HG02678 (cell line): ENCODE results near the gene TMEM81.

Source experiments
- ATAC-seq: cut with Tn5 transposase; IDR thresholded peaks from one replicate; pipeline ENCODE4 v1.9.1; 2021; ENCODE audit warnings: mild to moderate bottlenecking, moderate library complexity; ENCODE audit not compliant: unreplicated experiment

TMEM81 gene

DNA sequence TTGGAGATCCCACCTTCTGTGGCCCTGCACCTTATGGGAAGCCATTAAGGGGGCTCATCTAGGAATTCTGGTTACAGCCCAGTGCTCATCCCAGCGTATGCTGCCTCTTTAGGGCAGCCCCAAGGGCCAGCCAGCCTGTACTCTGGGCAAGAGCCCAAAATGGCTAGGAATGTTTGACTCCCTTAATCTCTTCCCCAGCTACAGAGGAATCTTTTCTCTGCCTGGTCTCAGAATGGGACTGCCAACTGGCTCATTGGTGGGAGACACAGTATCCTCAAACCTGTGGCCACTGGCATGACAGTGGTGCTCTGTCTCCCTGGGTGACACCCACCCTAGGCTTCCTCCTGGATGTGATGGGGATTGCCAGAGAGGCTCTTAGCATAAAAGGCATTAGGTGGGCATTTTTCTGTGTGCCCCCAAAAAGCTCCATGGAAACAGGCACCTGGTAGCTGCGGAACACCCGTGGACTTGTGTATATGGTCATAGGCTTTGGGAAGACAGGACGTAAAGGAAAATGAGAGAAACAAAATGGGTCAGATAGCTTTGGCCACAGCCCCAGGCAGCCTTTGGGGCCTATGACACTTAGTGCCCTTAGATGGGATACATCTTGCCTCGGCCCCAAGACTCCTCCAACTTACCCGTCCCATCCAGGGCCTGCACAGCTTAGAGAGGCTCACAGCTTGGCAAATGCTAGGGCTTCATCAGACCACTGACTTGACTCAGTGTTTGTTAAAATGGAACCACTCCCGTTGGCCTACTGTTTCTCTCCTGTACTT is 6.9 kb downstream of the TMEM81 start:
- ATAC-seq: no peak

DNA sequence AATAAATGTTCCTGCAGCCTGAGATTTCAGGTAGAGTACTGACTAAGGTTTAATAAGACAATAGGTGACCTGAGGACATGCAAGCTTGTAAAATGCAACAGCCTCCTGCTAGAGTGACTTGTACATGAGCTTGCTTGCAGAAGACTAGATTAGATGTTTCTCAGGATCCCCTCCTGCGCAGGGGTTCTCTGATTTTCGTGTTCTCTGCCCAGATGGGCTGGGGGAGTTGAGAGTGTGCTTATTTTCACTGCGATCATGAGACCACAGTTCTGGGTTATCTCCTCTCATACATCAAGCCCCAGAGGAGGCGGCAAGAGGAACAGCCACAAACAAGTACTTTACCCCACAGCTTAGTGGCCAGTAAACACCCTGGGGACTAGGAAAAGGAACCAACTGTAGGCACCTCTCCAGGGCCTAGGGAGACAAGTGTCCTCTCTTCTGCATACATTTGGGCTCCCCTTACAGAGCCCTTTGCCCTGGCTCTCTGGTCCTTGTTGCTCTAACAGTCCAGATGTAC is 8.0 kb downstream of the TMEM81 start:
- no peak for ATAC-seq

DNA sequence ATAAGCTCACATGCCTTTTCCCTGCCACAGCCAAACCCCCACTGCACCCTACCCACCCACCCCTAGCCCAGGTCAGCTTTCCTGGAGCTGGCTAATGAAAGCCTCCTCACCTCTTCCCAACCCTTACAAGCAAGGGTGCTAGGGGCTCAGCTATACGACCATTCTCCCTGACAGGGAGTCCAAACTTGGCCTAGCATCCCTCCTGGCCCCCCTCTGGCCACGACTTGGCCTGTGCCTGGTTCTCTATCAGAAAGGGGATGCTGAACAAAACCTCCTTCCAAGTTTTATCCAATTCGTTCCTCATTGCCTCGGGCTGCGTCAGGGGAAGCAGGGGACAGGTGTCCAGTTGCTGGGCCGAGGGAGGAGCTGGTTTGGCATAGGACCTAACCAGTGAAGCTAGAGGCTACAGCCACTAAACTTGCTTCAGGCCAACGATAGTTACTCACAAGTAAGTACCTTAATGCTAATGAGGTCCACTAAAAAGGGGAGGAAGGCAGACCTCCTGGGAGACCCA is 8.6 kb downstream of the TMEM81 start:
- ATAC-seq: no peak

DNA sequence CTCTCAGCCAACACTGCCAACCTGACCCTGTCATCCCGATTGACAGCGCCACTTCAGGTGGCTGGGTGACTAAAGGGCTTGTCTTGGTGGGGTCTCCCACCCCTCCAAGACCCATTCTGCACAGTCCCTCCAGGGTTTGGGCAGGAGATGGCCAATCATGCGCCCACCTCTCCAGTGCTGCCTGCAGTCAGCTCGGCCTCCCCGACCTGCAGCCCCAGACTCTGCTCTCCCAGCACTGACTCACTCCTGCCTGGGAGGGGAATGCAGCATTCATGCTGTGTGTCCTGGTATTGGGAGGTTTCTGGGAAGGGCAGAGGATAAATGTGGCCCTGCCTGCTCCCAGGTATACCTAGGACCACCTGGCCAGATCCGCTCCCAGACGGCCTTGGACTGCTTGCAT is 9.7 kb downstream of the TMEM81 start:
- no peak for ATAC-seq

DNA sequence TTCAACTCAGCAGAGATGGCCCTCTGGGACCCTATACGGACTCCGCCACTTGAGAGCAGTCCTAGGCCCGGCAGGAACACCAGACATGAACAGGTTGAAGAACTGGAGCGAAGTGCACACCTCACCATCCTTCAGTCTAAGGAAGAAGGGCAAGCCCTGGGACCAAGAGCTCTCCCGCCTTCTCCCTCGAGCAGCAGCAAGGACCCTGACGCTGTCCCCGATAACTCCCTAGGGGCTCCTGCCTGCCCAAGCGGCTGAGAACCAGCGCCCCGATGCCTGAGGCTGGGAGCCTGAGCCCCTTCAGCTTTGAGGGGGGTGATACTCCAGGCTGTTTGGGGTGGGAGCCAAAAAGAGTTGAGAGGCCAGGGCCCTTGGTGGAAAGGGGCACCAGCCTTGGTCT is 10.2 kb downstream of the TMEM81 start:
- ATAC-seq: no peak

DNA sequence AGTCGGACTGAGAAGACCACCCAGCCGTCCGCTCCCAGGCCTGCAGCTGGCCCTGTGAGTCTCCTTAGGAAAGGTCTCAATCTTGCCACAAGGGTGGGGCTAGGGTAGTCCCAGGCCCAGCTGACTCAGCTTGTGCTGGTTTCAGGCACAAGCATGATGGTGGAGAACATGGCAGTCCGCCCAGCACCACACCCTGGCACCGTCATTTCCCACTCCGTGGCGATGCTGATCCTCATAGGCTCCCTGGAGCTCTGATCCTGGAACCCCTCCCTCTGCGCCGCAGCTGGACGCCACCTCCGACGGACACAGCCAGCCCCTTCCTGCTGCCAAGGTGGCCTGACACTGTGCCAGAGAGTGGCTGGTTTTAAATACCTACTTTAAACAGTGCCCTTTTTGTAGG is 10.7 kb downstream of the TMEM81 start:
- ATAC-seq: no peak

DNA sequence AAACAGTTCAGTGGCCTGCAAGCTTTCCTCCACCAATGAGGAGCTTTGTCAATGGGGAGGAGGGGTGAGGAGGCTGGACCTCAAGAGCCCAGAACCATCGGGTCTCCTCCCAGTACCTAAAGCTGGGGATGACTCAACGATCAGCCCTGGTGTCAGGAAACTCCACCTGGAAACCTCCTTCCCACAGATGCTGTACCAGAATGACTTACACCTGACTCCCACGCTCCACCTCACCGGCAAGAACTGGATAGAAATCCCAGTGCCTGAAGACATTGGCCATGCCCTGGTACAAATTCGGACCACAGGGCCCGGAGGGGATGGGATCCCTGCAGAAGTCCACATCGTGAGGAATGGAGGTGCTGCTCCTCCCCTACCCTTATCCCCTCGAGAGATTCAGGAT is 11.4 kb downstream of the TMEM81 start:
- no peak for ATAC-seq

DNA sequence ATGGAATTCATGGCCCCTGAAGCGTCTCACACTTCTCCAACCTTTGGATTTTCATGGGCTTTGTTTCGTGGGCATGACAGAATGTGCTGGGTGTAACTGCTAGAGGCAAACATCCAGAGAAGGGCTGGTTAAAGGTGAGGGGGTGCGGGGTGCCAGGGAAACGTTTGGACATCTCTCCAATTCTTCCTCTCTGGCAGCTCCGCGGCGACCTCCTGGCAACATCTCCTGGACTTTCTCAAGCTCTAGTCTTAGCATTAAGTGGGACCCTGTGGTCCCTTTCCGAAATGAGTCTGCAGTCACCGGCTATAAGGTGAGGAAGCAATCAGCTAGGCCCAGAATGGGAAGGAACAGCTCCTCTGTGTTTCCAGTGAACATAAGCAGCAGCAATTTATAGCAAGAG is 12.0 kb downstream of the TMEM81 start:
- ATAC-seq: no peak

DNA sequence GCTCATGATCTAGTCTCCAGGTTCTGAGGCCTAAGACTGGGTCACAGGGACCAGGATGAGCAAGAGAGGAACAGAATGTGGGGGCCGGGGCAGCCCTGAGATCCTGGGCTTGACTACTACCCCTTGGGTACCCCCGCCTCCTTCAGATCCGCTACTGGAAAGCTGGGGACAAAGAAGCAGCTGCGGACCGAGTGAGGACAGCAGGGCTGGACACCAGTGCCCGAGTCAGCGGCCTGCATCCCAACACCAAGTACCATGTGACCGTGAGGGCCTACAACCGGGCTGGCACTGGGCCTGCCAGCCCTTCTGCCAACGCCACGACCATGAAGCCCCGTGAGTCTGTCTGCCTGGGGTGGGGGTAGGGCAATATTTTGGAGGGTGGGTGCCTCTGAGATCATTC is 12.5 kb downstream of the TMEM81 start:
- no peak for ATAC-seq

DNA sequence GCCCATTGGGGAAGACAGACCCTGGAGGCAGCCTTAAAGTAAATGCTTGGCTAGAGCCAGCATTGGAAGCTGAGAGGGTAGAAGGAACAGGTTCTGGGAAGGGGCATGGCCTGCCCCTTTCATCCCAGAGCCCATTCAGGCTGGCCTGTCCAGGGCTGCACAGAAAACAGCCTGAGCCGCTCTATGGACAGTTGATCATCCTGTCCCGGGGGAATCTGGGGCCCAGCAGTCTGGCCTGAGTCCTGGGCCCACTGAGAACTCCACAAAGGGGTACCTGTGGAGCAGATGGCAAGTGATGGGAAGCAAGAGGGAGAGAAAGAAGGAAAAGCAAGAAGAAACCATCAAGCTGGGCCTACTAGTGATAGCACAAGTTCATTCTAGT is 13.2 kb downstream of the TMEM81 start:
- no peak for ATAC-seq

DNA sequence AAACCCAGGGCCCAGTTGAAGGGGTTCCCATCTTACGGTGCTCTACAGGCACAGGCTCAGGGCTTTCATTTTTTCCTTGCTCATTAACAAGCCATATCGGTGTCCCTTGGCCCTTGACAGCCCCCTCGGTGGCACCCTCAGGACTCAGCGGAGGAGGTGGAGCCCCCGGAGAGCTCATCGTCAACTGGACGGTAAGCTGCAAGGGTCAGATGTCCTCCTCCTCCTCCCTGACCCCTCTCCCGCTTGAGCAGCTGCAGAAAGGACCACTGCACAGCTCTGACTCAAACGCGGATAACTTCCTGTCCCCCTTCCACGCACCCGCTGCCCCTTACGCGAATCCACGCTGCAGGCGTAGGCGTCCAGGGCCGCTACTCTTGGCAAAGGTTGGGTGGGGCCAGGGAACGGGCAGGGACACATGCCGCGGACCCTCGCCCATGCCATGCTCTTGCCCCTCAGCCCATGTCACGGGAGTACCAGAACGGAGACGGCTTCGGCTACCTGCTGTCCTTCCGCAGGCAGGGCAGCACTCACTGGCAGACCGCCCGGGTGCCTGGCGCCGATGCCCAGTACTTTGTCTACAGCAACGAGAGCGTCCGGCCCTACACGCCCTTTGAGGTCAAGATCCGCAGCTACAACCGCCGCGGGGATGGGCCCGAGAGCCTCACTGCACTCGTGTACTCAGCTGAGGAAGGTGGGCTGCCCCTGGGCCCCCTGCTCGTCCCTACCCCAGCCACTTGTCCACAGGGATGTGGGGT is 14.7 kb downstream of the TMEM81 start:
- no peak for ATAC-seq

DNA sequence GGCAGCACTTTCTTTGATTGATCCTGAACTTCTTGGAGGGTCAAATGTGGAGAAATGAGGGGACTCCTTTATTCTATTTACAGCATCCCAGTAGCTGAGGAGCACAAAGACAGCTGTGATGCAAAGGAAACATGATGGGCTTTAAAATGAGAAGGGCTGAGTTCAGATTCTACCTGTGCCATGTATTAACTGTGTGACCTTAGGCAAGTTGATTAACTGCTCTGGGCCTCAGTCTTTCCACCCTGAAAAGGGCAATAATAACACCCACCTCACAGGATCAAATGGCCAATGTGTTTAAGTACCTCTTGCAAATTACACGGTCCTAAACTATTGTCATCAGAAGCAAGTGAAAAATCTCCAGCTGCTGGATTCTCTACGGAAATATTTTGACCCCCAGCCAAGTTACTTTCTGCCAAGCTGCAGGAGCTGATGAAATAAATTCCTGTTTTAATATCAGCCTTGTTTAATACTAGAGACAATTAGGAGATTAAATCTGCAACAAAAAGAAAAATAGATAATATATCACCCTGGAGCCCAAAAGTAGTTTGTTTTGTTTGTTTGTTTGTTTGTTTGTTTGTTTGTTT is 15.7 kb downstream of the TMEM81 start:
- no peak for ATAC-seq

DNA sequence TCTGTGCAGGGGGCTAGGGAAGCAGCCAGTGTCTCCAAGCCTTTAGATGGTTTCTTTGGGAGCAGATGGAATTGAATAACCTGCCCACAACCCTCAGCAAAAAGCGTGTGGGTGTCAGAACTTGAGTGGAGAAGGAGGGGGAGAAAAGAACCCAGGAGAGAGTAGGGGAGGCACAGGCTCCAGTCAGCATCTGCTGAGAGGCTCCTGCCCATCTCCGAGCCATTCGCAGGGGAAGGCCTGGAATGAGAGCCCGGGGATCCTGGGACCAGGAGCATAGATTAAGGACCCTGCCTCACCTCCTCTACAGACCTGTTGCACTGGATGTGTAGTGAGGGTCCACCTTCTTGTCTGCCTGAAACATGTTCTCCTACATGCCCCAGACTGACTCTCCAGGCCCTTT is 16.3 kb downstream of the TMEM81 start:
- no peak for ATAC-seq

DNA sequence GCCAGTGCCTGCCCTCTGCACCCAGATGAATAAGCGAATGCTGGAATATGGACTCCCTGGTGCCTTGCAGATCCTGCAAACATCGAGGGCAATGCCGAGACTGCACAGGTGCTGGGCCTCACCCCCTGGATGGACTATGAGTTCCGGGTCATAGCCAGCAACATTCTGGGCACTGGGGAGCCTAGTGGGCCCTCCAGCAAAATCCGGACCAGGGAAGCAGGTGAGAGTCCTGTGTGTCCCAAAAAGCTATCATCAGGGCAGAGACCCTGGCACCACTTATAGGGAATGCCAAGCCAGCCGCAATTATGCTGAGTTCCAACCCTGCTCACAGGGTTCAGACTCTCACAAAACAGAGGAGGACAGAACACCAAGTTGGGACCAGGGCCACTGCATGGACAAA is 17.2 kb downstream of the TMEM81 start:
- ATAC-seq: no peak

DNA sequence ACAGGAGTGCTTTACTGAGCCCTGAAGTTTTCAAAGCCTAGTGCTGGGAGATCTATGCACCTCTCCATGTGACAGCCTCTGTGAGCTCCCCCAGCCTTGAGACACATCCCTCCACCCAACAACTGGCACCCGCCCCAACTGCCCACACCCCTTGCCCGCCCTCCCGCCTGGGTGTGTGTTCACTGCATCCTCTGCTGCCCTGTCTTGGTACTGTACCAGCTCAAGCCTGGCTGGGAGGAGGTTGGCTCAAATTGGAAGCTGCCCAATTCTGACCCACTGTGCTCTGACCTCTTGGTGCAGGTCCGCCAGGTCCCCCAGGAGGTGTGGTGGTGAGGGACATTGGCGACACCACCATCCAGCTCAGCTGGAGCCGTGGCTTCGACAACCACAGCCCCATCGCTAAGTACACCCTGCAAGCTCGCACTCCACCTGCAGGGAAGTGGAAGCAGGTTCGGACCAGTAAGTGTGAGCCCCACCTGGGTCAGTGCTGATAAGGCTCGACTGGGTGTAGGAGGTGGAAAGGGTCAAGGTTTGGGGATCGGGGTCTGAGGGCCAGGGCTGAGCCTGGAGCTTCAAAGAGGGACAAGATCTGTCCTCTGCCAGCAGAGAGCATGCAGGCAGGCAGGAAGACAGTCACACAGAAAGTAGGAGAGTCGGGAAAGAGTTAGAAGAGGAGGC is 18.0 kb downstream of the TMEM81 start:
- ATAC-seq: no peak

DNA sequence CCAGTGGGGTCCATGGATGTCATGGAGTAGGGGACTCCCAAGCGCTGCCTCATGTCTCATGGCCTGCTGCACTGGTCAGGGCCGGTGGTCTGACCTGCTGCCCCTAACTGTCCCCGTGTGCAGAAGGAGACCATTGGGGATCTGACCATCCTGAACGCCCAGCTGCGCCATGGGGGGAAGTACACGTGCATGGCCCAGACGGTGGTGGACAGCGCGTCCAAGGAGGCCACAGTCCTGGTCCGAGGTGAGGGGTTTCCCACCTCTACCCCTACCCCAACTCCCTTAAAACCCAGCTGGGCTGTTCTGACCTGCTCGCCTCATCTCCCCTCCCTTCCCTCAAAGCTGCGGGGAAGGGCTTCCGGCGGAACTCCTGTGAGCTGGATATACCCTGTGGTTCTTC is 18.6 kb downstream of the TMEM81 start:
- ATAC-seq: no peak

DNA sequence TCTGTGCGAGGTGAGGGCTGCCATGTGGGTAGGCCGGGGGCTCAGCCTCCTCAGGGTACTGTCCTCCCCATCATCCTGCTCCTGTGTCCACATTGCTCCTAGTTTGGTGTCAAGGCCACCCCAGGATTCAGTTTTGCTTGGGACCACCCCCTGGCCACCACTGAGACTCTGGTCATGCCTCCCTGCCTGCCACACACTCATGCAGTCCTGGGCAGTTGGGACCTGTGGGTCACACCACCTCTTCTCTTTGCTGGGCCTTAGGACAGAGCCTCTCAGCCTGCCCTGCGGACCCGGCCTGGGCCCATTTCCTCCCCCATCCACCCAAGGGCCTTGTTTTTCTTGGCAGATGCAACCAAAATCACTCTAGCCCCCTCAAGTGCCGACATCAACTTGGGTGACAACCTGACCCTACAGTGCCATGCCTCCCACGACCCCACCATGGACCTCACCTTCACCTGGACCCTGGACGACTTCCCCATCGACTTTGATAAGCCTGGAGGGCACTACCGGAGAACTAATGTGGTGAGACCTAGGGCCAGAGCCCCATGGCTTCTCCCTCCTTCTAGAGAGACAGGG is 19.4 kb downstream of the TMEM81 start:
- ATAC-seq: no peak

DNA sequence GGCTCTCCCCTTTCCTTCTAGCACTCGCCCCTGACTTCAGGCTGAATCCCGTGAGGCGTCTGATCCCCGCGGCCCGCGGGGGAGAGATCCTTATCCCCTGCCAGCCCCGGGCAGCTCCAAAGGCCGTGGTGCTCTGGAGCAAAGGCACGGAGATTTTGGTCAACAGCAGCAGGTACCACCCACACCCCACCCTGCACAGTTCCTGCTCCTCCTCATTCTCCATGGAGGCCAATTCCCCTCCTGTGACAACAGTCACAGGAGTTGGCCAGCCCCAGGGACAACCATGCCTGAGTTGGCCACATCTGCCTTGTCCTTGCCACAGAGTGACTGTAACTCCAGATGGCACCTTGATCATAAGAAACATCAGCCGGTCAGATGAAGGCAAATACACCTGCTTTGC is 20.0 kb downstream of the TMEM81 start:
- ATAC-seq: no peak

DNA sequence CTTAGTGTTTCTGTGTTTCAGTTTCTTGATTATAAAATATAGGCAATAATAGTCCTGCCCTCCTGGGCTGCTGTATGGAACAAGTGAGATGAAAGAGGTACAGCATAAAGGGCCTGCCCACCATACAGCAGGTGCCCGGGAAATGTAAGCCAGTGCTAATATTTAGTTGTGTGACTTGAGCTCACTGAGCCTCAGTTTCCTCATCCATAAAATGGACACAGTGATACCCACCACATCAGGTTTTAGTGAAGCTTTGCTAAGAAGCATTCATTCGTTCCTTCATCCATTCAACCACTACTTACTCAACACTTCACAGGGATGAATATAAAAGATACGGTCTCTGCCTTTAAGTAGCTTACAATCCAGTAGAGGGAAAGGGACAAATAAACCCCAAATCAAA is 21.4 kb downstream of the TMEM81 start:
- ATAC-seq: no peak

DNA sequence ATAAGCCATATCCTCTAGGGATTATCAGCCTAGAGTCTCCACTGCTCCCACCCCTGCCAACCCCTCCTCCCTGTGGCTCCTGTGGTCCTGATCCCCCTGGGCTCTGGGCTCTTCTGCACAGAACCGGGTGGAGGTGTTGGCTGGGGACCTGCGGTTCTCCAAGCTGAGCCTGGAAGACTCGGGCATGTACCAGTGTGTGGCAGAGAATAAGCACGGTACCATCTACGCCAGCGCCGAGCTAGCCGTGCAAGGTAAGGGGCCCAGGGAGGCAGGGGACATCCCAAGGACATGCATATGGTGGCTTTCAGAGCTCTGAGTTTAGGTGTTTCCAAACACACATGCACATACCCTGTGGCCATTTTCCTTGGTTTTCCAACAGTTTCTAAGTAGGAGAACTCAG is 21.9 kb downstream of the TMEM81 start:
- no peak for ATAC-seq

DNA sequence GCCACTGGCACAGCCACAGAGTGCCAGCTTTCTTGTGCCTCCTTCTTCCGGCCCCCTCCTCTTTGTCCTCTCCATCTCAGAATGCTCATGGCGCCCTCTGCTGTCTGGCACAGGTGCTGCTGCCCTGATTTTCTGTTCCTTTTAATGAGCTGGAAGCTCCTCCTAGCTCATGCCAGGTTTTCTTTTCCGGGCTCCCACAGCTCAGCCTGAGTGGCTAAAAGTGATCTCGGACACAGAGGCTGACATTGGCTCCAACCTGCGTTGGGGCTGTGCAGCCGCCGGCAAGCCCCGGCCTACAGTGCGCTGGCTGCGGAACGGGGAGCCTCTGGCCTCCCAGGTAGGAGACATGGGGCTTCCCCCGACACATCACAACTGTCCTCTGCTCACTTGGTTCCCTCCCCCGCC is 22.6 kb downstream of the TMEM81 start:
- ATAC-seq: no peak
